ENCODE measurements around the gene ABR. TPM values are rescaled to one million over a fixed set of nuclear protein-coding genes. Genes with fewer than 3 reads are reported as not detected.
"Not testable (repeated sequence)": the region's sequence is repeated elsewhere in the genome, so short reads cannot be mapped to it uniquely, and the experiment has no call there.

Gene ABR
- total RNA-seq, 2 donors from 2014 or later = 79.1 to 80.5 TPM

DNA sequence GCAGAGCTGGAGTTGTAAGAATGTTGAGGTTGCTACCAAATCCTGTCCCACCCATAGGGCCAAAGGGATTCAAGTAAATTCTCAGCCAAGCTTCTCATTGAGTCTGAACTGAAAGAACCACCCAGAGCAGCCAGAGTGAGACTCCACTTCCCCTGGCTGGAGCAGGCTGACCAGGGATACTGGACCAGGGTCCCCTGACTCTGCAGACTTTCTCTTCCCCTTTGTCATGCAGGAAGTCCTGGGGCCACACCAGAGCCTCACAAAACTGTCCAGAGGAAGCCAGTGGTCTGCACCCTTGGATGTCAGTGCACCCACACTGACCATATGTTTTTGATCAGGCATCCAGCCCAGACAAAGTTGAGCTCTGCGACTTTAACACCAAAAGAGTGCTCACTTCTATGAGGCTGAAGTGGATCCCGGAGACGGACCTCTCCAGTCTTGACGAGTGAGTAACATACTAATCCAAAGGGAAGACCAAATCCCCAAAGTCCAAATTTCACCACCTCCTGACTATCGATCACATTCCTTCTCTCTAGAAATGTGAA, 204.3 kb downstream of the ABR start:
- H3K36me3 Mint-ChIP-seq = no peaks in the 10 kb centered on the region
- H3K4me1 Mint-ChIP-seq (ENCODE audit: low read depth in 2 of 2) = peaks cover 4 to 9% of the 10 kb centered on the region in 2 donors
- no peak overlapping the region for H3K27ac Mint-ChIP-seq
- DNase-seq (ENCODE audit: low spot score) (no peak), ATAC-seq (no peak)
- H3K9me3 Mint-ChIP-seq = no peaks in the 10 kb centered on the region
- peaks cover 19 to 33% of the 10 kb centered on the region in 2 donors for H3K27me3 Mint-ChIP-seq
- H3K4me3 Mint-ChIP-seq = no peak overlapping the region

GRCh38 chr17:974778-975177, 205.0 kb downstream of the ABR start:
- peaks cover 22 to 34% of the 10 kb centered on the region in 2 donors for H3K27me3 Mint-ChIP-seq
- not testable (repeated sequence) for ATAC-seq; DNase-seq (ENCODE audit: low spot score); H3K9me3 Mint-ChIP-seq; H3K4me1 Mint-ChIP-seq (ENCODE audit: low read depth in 2 of 2); H3K27ac Mint-ChIP-seq; H3K4me3 Mint-ChIP-seq; H3K36me3 Mint-ChIP-seq

GRCh38 chr17:973053-973452, 206.7 kb downstream of the ABR start:
- no peak for DNase-seq (ENCODE audit: low spot score)
- no peaks in the 10 kb centered on the region for H3K9me3 Mint-ChIP-seq
- no peak for ATAC-seq
- peaks cover under 1 to 2% of the 10 kb centered on the region in 2 donors for H3K4me1 Mint-ChIP-seq (ENCODE audit: low read depth in 2 of 2)
- H3K27ac Mint-ChIP-seq = no peak overlapping the region
- peaks cover 27 to 46% of the 10 kb centered on the region in 2 donors for H3K27me3 Mint-ChIP-seq
- no peaks in the 10 kb centered on the region for H3K36me3 Mint-ChIP-seq
- no peak overlapping the region for H3K4me3 Mint-ChIP-seq

DNA sequence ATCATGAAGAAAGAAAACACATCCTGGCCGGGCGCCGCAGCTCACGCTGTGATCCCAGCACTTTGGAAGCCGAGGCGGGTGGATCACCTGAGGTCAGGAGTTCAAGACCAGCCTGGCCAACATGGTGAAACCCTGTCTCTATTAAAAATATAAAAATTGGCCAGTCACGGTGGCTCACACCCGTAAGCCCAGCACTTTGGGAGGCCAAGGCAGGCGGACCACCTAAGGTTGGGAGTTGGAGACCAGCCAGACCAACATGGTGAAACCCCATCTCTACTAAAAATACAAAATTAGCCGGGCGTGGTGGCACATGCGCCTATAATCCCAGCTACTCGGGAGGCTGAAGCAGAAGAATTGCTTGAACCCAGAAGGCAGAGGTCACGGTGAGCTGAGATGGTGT, 207.9 kb downstream of the ABR start:
- not testable (repeated sequence) for ATAC-seq

DNA sequence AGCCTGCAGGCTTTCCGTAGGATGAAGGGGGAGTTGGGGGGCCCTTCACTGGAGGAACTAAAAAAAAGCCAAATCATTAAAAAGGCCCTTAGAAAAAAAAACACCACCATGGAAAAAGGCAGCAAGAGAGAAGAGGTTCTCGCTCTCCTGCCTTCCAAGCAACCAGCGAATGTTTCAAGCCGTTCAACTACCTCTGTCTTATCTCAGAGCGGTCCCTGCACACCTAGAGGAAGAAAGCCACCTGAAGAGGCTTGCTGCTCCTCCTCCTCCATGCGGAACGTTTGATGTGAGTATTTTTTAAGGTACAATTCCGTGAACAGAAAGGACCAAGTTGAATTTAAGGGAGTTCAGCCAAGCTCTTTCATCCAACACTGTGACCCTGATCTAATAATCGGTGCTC, 209.4 kb downstream of the ABR start:
- no peak overlapping the region for H3K27ac Mint-ChIP-seq
- DNase-seq (ENCODE audit: low spot score) (no peak), ATAC-seq (no peak)
- H3K36me3 Mint-ChIP-seq = no peaks in the 10 kb centered on the region
- H3K9me3 Mint-ChIP-seq = no peaks in the 10 kb centered on the region
- peaks cover 16 to 34% of the 10 kb centered on the region in 2 donors for H3K27me3 Mint-ChIP-seq
- no peak overlapping the region for H3K4me3 Mint-ChIP-seq
- H3K4me1 Mint-ChIP-seq (ENCODE audit: low read depth in 2 of 2) = no peaks in the 10 kb centered on the region

More for the DNA sequence above, 207.9 kb downstream of the ABR start:
- not testable (repeated sequence) for H3K9me3 Mint-ChIP-seq; H3K4me1 Mint-ChIP-seq (ENCODE audit: low read depth in 2 of 2); DNase-seq (ENCODE audit: low spot score); H3K36me3 Mint-ChIP-seq; H3K27ac Mint-ChIP-seq; H3K4me3 Mint-ChIP-seq
- peaks cover 21 to 43% of the 10 kb centered on the region in 2 donors for H3K27me3 Mint-ChIP-seq

DNA sequence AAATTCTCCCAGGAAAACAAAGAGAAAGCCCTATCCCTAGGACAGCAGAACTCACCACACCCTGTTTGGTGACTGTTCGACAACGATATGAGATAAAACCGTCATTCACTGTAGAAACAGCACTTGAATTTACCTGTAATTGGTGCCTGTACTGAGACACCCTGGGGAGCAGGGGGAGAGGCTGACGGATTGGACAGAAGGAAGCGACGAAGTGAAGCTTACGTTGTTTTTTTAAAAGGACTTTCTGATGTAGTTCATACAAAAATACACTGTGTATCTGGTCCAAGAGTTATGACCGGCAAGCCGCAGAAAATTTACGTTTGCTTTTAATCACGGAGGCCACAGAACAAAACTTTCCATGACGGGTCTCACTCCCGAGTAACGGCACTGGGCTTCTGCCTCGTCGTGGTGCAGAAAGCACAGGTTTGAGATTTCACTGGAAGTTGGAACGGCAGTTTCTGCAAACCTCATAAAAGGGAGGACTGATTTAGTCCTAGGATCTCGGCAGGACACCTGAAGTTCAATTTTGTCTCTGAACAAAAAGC, 209.9 kb downstream of the ABR start:
- no peak overlapping the region for H3K4me3 Mint-ChIP-seq
- no peak overlapping the region for H3K27ac Mint-ChIP-seq
- no peaks in the 10 kb centered on the region for H3K9me3 Mint-ChIP-seq
- H3K36me3 Mint-ChIP-seq = no peaks in the 10 kb centered on the region
- H3K4me1 Mint-ChIP-seq (ENCODE audit: low read depth in 2 of 2) = no peaks in the 10 kb centered on the region
- no peak for DNase-seq (ENCODE audit: low spot score)
- ATAC-seq = no peak
- H3K27me3 Mint-ChIP-seq = peaks cover 18 to 34% of the 10 kb centered on the region in 2 donors

DNA sequence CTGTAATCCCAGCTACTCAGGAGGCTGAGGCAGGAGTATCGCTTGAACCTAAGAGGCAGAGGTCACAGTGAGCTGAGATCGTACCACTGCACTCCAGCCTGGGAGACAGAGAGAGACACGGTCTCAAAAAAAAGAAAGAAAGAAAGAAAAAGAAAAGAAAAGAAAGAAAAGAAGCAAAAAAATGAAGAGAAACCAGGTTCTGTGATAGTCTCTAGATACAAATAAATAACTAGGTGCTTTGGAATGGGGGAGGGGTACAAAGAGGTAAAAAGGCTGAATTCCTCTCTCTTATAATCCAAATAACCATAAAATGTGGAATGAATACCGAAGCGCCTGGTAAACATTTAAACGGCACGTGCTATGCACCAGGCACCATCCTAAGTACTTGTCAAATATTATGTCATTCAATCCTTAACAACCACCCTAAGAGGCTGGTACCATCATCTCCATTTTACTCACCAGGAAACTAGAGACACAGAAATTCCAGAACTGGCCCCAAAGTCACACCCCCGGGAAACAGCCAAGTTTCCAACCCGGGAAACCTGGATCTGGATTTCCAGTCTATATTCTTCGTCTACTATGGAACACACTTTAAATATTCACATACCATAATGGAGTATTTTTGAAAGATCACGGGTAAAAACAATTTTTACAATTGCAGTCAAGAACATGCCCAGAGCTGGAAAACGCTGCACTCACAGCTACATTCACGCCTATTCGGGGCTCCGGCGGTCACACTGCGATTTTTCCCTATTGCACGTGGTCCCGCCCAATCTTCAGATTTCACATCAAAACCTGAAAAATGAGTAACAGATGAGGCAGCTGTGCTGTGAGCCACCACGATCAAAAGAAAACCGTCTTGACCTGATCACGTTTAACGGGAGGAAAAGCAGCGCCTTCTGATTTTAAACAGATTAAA, 210.7 kb downstream of the ABR start:
- peaks cover 15 to 35% of the 10 kb centered on the region in 2 donors for H3K27me3 Mint-ChIP-seq
- ATAC-seq = no peak
- no peak overlapping the region for H3K27ac Mint-ChIP-seq
- H3K4me1 Mint-ChIP-seq (ENCODE audit: low read depth in 2 of 2) = no peaks in the 10 kb centered on the region
- no peaks in the 10 kb centered on the region for H3K36me3 Mint-ChIP-seq
- no peak for DNase-seq (ENCODE audit: low spot score)
- no peak overlapping the region for H3K4me3 Mint-ChIP-seq
- H3K9me3 Mint-ChIP-seq = no peaks in the 10 kb centered on the region

- Mint-ChIP-seq H3K36me3 (no peaks in the 10 kb centered on the region), H3K27me3 (peaks cover 20 to 37% of the 10 kb centered on the region in 2 donors), H3K4me1 (ENCODE audit: low read depth in 2 of 2) (no peaks in the 10 kb centered on the region), H3K4me3 (no peak overlapping the region), H3K9me3 (no peaks in the 10 kb centered on the region), H3K27ac (no peak overlapping the region)
- no peak for ATAC-seq
- no peak for DNase-seq (ENCODE audit: low spot score)
These were observed 212.7 kb downstream of the ABR start for GRCh38 chr17:967122-967521.

DNA sequence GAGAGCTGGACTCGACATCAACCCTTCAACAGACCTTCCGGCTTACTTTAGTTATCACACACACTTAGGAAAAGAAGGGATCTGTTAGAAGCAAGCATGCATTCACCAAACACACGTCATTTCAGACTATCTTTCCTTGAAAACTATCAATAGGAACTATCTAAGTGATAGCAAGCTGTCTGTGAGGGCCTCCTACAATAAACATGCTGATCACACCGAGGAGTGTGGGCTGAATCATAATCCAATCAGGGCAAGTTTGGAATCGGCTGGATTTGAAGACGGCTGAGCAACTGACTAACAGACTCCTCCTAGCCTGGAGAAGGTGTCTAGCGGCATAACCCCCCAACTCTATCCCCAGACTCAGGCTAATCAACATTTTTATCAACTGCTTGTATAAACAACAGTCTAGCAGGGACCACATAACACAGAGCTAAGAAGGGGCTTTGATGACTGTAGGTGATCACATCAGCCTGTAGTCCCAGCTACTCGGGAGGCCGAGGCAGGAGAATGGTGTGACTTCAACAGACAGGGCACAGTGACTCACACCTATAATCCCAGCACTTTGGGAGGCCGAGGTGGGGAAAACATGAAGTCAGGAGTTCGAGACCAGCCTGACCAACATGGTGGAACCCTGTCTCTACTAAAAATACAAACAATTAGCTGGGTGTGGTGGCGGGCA, 214.3 kb downstream of the ABR start:
- H3K4me3 Mint-ChIP-seq = no peak overlapping the region
- DNase-seq (ENCODE audit: low spot score) (peak; percentile 23), ATAC-seq (no peak)
- H3K36me3 Mint-ChIP-seq = no peaks in the 10 kb centered on the region
- peaks cover 24 to 43% of the 10 kb centered on the region in 2 donors for H3K27me3 Mint-ChIP-seq
- H3K27ac Mint-ChIP-seq = no peak overlapping the region
- H3K4me1 Mint-ChIP-seq (ENCODE audit: low read depth in 2 of 2) = no peaks in the 10 kb centered on the region
- H3K9me3 Mint-ChIP-seq = no peaks in the 10 kb centered on the region

GRCh38 chr17:964876-965275, 214.9 kb downstream of the ABR start:
- Mint-ChIP-seq H3K27ac (no peak overlapping the region), H3K9me3 (no peaks in the 10 kb centered on the region), H3K36me3 (no peaks in the 10 kb centered on the region), H3K4me1 (ENCODE audit: low read depth in 2 of 2) (no peaks in the 10 kb centered on the region), H3K27me3 (peaks cover 22 to 43% of the 10 kb centered on the region in 2 donors), H3K4me3 (no peak overlapping the region)
- no peak for ATAC-seq
- peak; percentile 15 for DNase-seq (ENCODE audit: low spot score)

GRCh38 chr17:962670-963069, 217.1 kb downstream of the ABR start:
- no peaks in the 10 kb centered on the region for H3K36me3 Mint-ChIP-seq
- peak; percentile 49 for DNase-seq (ENCODE audit: low spot score)
- no peak overlapping the region for H3K4me3 Mint-ChIP-seq
- H3K27me3 Mint-ChIP-seq = peaks cover 16 to 28% of the 10 kb centered on the region in 2 donors
- H3K4me1 Mint-ChIP-seq (ENCODE audit: low read depth in 2 of 2) = no peaks in the 10 kb centered on the region
- no peaks in the 10 kb centered on the region for H3K9me3 Mint-ChIP-seq
- ATAC-seq = no peak
- no peak overlapping the region for H3K27ac Mint-ChIP-seq

- H3K9me3 Mint-ChIP-seq = no peaks in the 10 kb centered on the region
- no peaks in the 10 kb centered on the region for H3K36me3 Mint-ChIP-seq
- DNase-seq (ENCODE audit: low spot score) (no peak), ATAC-seq (no peak)
- no peaks in the 10 kb centered on the region for H3K4me1 Mint-ChIP-seq (ENCODE audit: low read depth in 2 of 2)
- H3K27ac Mint-ChIP-seq = no peak overlapping the region
- H3K27me3 Mint-ChIP-seq = peaks cover 17 to 23% of the 10 kb centered on the region in 2 donors
- H3K4me3 Mint-ChIP-seq = no peak overlapping the region
These were observed 217.6 kb downstream of the ABR start for GRCh38 chr17:962166-962565.

DNA sequence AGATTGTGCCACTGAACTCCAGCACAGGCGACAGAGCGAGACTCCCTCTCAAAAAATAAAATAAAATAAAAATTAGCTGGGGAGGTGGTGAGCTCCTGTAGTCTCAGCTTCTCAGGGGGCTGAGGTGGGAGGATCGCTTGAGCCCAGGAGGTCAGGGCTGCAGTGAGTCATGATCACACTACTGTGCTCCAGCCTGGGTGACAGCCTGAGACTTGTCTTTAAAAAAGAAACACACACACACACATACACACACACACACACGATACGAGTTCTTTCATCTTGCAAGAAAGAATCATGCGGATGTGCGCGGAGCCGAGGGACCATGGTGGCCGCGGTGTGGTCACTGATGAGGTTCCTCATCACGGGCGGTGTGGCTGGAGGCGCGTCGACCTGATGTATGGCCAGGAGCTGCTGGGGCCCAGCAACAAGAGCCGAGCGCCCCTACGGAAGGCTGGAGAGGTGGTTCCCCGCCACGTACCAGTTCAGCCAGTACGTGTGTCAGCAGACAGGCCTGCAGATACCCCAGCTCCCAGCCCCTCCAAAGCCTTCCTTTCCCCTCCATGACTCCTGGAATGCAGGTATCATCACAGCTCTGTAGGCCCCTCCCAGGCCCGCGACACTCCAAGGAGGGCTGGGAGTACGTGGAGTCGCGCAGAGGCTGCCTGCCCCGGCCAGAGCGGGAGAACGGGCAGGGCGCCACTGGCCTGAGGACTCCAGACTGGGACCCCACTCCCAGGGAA, 220.9 kb downstream of the ABR start:
- ATAC-seq (no peak), DNase-seq (ENCODE audit: low spot score) (peak; percentile 12)
- H3K9me3 Mint-ChIP-seq = no peaks in the 10 kb centered on the region
- H3K4me1 Mint-ChIP-seq (ENCODE audit: low read depth in 2 of 2) = no peaks in the 10 kb centered on the region
- no peak overlapping the region for H3K4me3 Mint-ChIP-seq
- no peak overlapping the region for H3K27ac Mint-ChIP-seq
- H3K36me3 Mint-ChIP-seq = no peaks in the 10 kb centered on the region
- H3K27me3 Mint-ChIP-seq = peaks cover 14 to 18% of the 10 kb centered on the region in 2 donors
